ENCODE data around the gene ANGPT4.

- no peak for TF ChIP-seq POLR2A (IDR thresholded peaks at IDR 0.05)
- no peak for TF ChIP-seq CTCF (IDR thresholded peaks at IDR 0.05)
- no peak for TF ChIP-seq EP300 (IDR thresholded peaks at IDR 0.05)
Observed at GRCh38 chr20:905396-905961, 10.7 kb downstream of the ANGPT4 start.

Data from tibial nerve (tissue), 4 donors.